Mesenchymal stem cell (in vitro differentiated cells and primary cell): ENCODE results near the gene FAM222A.

ENCODE experiments used
- DNase-seq: peaks from one replicate; pipeline ENCODE4 v3.0.0-alpha.2; 2013
- H2AFZ ChIP-seq: one replicate; pipeline ENCODE4 v1.6.1; 2013; ENCODE audit warnings: low read depth, mild to moderate bottlenecking, control low read depth, inconsistent platforms, low read length, moderate library complexity
- H2AK5ac ChIP-seq: 2 replicates; pipeline ENCODE4 v1.6.1; 2013; ENCODE audit warnings: low read length, moderate library complexity, mild to moderate bottlenecking, inconsistent platforms; ENCODE audit not compliant: severe bottlenecking
- H2BK120ac ChIP-seq: one replicate; pipeline ENCODE4 v1.6.1; 2013; ENCODE audit warnings: low read depth, mild to moderate bottlenecking, inconsistent platforms, low read length, moderate library complexity
- H2BK12ac ChIP-seq, 2 experiments: one replicate each; pipeline ENCODE4 v1.6.1; 2013; ENCODE audit warnings: inconsistent platforms in 2 of 2, low read length in 2 of 2, mild to moderate bottlenecking in 2 of 2, moderate library complexity in 2 of 2, control low read depth in 1 of 2
- H2BK15ac ChIP-seq: one replicate; pipeline ENCODE4 v1.6.1; 2013; ENCODE audit warnings: mild to moderate bottlenecking, low read depth, inconsistent platforms; ENCODE audit not compliant: poor library complexity, severe bottlenecking
- H2BK5ac ChIP-seq: 2 replicates; pipeline ENCODE4 v1.6.1; 2013; ENCODE audit warnings: low read depth, mild to moderate bottlenecking, low read length, control low read depth, inconsistent platforms; ENCODE audit not compliant: poor library complexity, severe bottlenecking
- H3K14ac ChIP-seq, 2 experiments: one replicate each; pipeline ENCODE4 v1.6.1; 2013; ENCODE audit warnings: inconsistent platforms in 2 of 2, low read length in 2 of 2, control low read depth in 1 of 2, mild to moderate bottlenecking in 1 of 2, moderate library complexity in 1 of 2
- H3K18ac ChIP-seq, 2 experiments: one replicate each; pipeline ENCODE4 v1.6.1; 2013; ENCODE audit warnings: inconsistent platforms in 2 of 2, low read length in 2 of 2, control low read depth in 1 of 2, low read depth in 1 of 2, mild to moderate bottlenecking in 1 of 2
- H3K23ac ChIP-seq, 2 experiments: one replicate each; pipeline ENCODE4 v1.6.1; 2013; ENCODE audit warnings: inconsistent platforms in 2 of 2, low read length in 2 of 2, mild to moderate bottlenecking in 2 of 2, moderate library complexity in 2 of 2, control low read depth in 1 of 2
- H3K27ac ChIP-seq: 2 replicates; pipeline ENCODE4 v1.5.1; 2013; ENCODE audit warnings: mild to moderate bottlenecking, moderate library complexity, low read length, control low read depth, inconsistent platforms; ENCODE audit not compliant: poor library complexity, severe bottlenecking
- H3K27me3 ChIP-seq, 2 experiments: 2 replicates each; pipeline versions ENCODE4 v1.6.1 to v1.7.0; 2013; ENCODE audit warnings: low read length in 2 of 2, mild to moderate bottlenecking in 2 of 2, moderate library complexity in 2 of 2, control low read depth in 1 of 2, inconsistent platforms in 1 of 2; ENCODE audit not compliant: control insufficient read depth in 1 of 2, insufficient read depth in 1 of 2
- H3K36me3 ChIP-seq, 2 experiments: 2 replicates each; pipeline versions ENCODE4 v1.6.1 to v1.7.0; 2013; ENCODE audit warnings: low read length in 2 of 2, control low read depth in 1 of 2, inconsistent platforms in 1 of 2, low read depth in 1 of 2, mild to moderate bottlenecking in 1 of 2; ENCODE audit not compliant: insufficient read depth in 2 of 2, control insufficient read depth in 1 of 2
- H3K4ac ChIP-seq, 2 experiments: one replicate each; pipeline ENCODE4 v1.6.1; 2013; ENCODE audit warnings: inconsistent platforms in 2 of 2, low read length in 2 of 2, mild to moderate bottlenecking in 2 of 2, moderate library complexity in 2 of 2, control low read depth in 1 of 2, low read depth in 1 of 2
- H3K4me1 ChIP-seq: 2 replicates; pipeline ENCODE4 v1.6.1; 2013; ENCODE audit warnings: low read depth, low read length, control low read depth; ENCODE audit not compliant: control insufficient read depth, insufficient read depth
- H3K4me2 ChIP-seq: 2 replicates; pipeline ENCODE4 v1.6.1; 2013; ENCODE audit warnings: low read length, mild to moderate bottlenecking, inconsistent platforms; ENCODE audit not compliant: poor library complexity, severe bottlenecking
- H3K4me3 ChIP-seq, 2 experiments: 2 replicates each; pipeline versions ENCODE4 v1.5.1 to v1.7.0; 2013; ENCODE audit warnings: low read length in 2 of 2, mild to moderate bottlenecking in 2 of 2, control low read depth in 1 of 2, low read depth in 1 of 2; ENCODE audit not compliant: insufficient read depth in 1 of 2
- H3K79me1 ChIP-seq: replicated peaks from 2 replicates; pipeline ENCODE4 v1.6.1; 2013; ENCODE audit warnings: mild to moderate bottlenecking, control low read depth, low read length, inconsistent platforms; ENCODE audit not compliant: poor library complexity, severe bottlenecking
- H3K9ac ChIP-seq: 2 replicates; pipeline ENCODE4 v1.7.0; 2013; ENCODE audit warnings: mild to moderate bottlenecking, low read length, moderate library complexity
- H3K9me3 ChIP-seq: 2 replicates; pipeline ENCODE4 v1.7.0; 2013; ENCODE audit warnings: mild to moderate bottlenecking, low read length; ENCODE audit not compliant: control insufficient read depth
- H4K8ac ChIP-seq: one replicate; pipeline ENCODE4 v1.6.1; 2013; ENCODE audit warnings: inconsistent platforms, mild to moderate bottlenecking, low read length, moderate library complexity
- H4K91ac ChIP-seq: one replicate; pipeline ENCODE4 v1.6.1; 2013; ENCODE audit warnings: mild to moderate bottlenecking, low read length, inconsistent platforms
- WGBS: methylation state at CpG from one replicate; pipeline ENCODE4 v1.1.7; 2013; ENCODE audit warnings: mixed read lengths; 5-methylcytosine and 5-hydroxymethylcytosine counted together

The FAM222A gene

GRCh38 chr12:109775172-109775881 is 61.7 kb downstream of the FAM222A start:
- no peaks in the 10 kb centered on the region for H3K79me1 ChIP-seq
- peaks cover 14% of the 10 kb centered on the region for H3K9me3 ChIP-seq
- H2AFZ ChIP-seq = no peak overlapping the region
- peak; percentile 69 for DNase-seq
- WGBS = 6% methylated on average over 7 of the region's 10 CpGs
- H4K91ac ChIP-seq = no peak overlapping the region
- H3K18ac ChIP-seq = no peak overlapping the region
- H2BK5ac ChIP-seq = no peak overlapping the region
- no peak overlapping the region for H3K23ac ChIP-seq
- H3K4me1 ChIP-seq = no peaks in the 10 kb centered on the region
- no peak overlapping the region for H3K9ac ChIP-seq
- H3K14ac ChIP-seq = no peak overlapping the region
- H4K8ac ChIP-seq = no peak overlapping the region
- peaks cover 19 to 33% of the 10 kb centered on the region in 2 experiments for H3K27me3 ChIP-seq
- no peak overlapping the region for H3K4ac ChIP-seq
- H2BK15ac ChIP-seq = no peak overlapping the region
- no peak overlapping the region for H3K4me2 ChIP-seq
- no peak overlapping the region for H2BK12ac ChIP-seq
- no peak overlapping the region for H3K27ac ChIP-seq
- H3K36me3 ChIP-seq = no peaks in the 10 kb centered on the region
- no peak overlapping the region for H2AK5ac ChIP-seq
- H2BK120ac ChIP-seq = no peak overlapping the region
- H3K4me3 ChIP-seq = no peak overlapping the region

- no peaks in the 10 kb centered on the region for H3K79me1 ChIP-seq
- H3K14ac ChIP-seq = no peak overlapping the region
- no peak overlapping the region for H3K4ac ChIP-seq
- H2AFZ ChIP-seq = no peak overlapping the region
- no peak overlapping the region for H3K4me3 ChIP-seq
- H3K4me2 ChIP-seq = no peak overlapping the region
- no peak overlapping the region for H3K9ac ChIP-seq
- peaks cover 26 to 28% of the 10 kb centered on the region in 2 experiments for H3K27me3 ChIP-seq
- no peak overlapping the region for H4K91ac ChIP-seq
- H2BK12ac ChIP-seq = no peak overlapping the region
- WGBS = 94% methylated on average over 6 of the region's 9 CpGs
- H3K18ac ChIP-seq = no peak overlapping the region
- H3K27ac ChIP-seq = no peak overlapping the region
- H2BK15ac ChIP-seq = no peak overlapping the region
- H2BK120ac ChIP-seq = no peak overlapping the region
- no peak overlapping the region for H2AK5ac ChIP-seq
- no peak for DNase-seq
- H3K23ac ChIP-seq = no peak overlapping the region
- H4K8ac ChIP-seq = no peak overlapping the region
- H3K9me3 ChIP-seq = peaks cover 14% of the 10 kb centered on the region
- H3K36me3 ChIP-seq = no peaks in the 10 kb centered on the region
- no peaks in the 10 kb centered on the region for H3K4me1 ChIP-seq
- H2BK5ac ChIP-seq = no peak overlapping the region
These were observed 63.0 kb downstream of the FAM222A start for GRCh38 chr12:109776624-109777023.

GRCh38 chr12:109777544-109777943 is 63.9 kb downstream of the FAM222A start:
- Histone ChIP-seq H3K27ac (no peak overlapping the region), H2AFZ (no peak overlapping the region), H2BK5ac (no peak overlapping the region), H3K27me3 (peaks cover 20 to 28% of the 10 kb centered on the region in 2 experiments), H3K4ac (no peak overlapping the region), H3K4me1 (no peaks in the 10 kb centered on the region), H3K9me3 (peaks cover 14% of the 10 kb centered on the region), H3K36me3 (no peaks in the 10 kb centered on the region), H3K14ac (no peak overlapping the region), H3K9ac (no peak overlapping the region), H3K4me2 (no peak overlapping the region), H3K18ac (no peak overlapping the region), H4K8ac (no peak overlapping the region), H2BK120ac (no peak overlapping the region), H2AK5ac (no peak overlapping the region), H3K4me3 (no peak overlapping the region), H4K91ac (no peak overlapping the region), H3K79me1 (no peaks in the 10 kb centered on the region), H2BK12ac (no peak overlapping the region), H3K23ac (no peak overlapping the region), H2BK15ac (no peak overlapping the region)
- 69% methylated on average over 4 of the region's 5 CpGs for WGBS
- peak; percentile 7 for DNase-seq

GRCh38 chr12:109778684-109779083 is 65.1 kb downstream of the FAM222A start:
- H3K4me1 ChIP-seq = no peaks in the 10 kb centered on the region
- no peak overlapping the region for H4K8ac ChIP-seq
- no peak overlapping the region for H2BK5ac ChIP-seq
- no peaks in the 10 kb centered on the region for H3K79me1 ChIP-seq
- no peak overlapping the region for H2AFZ ChIP-seq
- no peak overlapping the region for H3K4ac ChIP-seq
- peaks cover 10 to 19% of the 10 kb centered on the region in 2 experiments for H3K27me3 ChIP-seq
- no peak overlapping the region for H4K91ac ChIP-seq
- H3K4me2 ChIP-seq = no peak overlapping the region
- H2BK120ac ChIP-seq = no peak overlapping the region
- no peak overlapping the region for H3K18ac ChIP-seq
- no peak for DNase-seq
- H3K23ac ChIP-seq = no peak overlapping the region
- H2BK12ac ChIP-seq = no peak overlapping the region
- H3K9ac ChIP-seq = no peak overlapping the region
- no peak overlapping the region for H3K14ac ChIP-seq
- no peak overlapping the region for H3K4me3 ChIP-seq
- no peak overlapping the region for H2BK15ac ChIP-seq
- no peak overlapping the region for H2AK5ac ChIP-seq
- H3K9me3 ChIP-seq = peaks cover 14% of the 10 kb centered on the region
- no peak overlapping the region for H3K27ac ChIP-seq
- WGBS = 93% methylated on average over 1 of the region's 1 CpG
- H3K36me3 ChIP-seq = peaks cover under 1 to 1% of the 10 kb centered on the region in 2 experiments
